ENCODE measurements around the gene NT5C3A.

DNA sequence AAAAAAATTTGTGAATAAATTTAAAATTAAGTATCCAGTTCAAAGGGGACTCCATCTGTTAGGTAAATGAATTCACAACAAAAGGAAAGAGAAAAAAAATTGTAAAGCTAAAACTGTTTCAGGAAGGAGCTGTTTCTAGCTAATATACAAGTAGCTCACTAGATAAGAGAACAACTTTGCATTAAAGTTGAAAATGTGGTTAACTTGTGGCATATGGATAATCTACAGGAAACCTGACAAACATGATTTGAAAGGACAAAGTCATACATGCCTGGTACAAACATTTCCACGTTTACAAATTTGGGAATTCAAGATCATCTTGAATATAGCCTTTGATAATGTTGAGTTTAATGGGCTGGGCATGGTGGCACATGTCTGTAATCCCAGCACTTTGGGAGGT lies 8.9 kb downstream of the NT5C3A start:
- no peak for TF ChIP-seq CTCF (IDR thresholded peaks at IDR 0.05)
- no peak for TF ChIP-seq POLR2A (IDR thresholded peaks at IDR 0.05)

All from testis (tissue), 2 donors.